Measurements from ENCODE around the gene GMCL2. TPM values are rescaled to one million over a fixed set of nuclear protein-coding genes. Genes with fewer than 3 reads are reported as not detected.

GMCL2 gene
- total and polyA plus RNA-seq, 8 donors = not detected

DNA sequence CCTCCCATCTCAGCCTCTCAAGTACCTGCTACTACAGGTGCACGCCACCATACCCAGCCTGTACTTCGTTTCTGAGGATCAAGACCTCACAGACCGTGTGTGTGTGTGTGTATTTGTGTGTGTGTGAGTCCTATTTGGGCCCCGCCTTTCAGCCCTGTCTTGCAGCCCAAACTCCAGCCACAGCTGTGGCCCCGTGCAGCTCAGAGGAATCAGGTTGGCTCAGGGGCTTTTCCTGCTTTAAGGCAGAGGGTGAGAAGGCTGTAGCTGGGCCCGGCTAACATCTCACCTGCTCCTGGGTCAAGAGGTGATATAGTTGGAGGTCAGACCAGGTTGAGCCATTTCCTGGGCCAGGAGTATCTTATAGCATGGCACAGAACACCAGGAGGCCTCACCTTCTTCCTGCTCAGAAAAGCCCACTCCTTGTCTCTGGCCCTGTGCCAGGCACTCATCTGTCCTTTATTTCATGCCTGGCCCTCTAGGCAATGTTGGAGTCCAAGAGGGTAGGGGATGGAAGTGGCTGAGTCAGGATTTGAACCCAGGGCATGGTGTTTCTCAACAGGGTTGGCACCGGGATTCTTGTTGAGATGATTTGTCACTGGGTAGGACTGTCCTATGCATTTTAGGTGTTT lies 47.1 kb upstream of the GMCL2 start:
- Histone ChIP-seq H3K27me3 (no peaks in the 10 kb centered on the region), H3K36me3 (no peaks in the 10 kb centered on the region), H3K4me3 (no peak overlapping the region), H3K9me3 (no peaks in the 10 kb centered on the region), H3K4me1 (peaks cover 0 to 36% (median 8%) of the 10 kb centered on the region in 3 donors), H3K27ac (no peak overlapping the region)
- 88% methylated on average over 7 of the region's 7 CpGs for WGBS, 2 donors
- intact Hi-C loops (cut with DNase I) = no loop called here
- TF ChIP-seq, protein P1, sequence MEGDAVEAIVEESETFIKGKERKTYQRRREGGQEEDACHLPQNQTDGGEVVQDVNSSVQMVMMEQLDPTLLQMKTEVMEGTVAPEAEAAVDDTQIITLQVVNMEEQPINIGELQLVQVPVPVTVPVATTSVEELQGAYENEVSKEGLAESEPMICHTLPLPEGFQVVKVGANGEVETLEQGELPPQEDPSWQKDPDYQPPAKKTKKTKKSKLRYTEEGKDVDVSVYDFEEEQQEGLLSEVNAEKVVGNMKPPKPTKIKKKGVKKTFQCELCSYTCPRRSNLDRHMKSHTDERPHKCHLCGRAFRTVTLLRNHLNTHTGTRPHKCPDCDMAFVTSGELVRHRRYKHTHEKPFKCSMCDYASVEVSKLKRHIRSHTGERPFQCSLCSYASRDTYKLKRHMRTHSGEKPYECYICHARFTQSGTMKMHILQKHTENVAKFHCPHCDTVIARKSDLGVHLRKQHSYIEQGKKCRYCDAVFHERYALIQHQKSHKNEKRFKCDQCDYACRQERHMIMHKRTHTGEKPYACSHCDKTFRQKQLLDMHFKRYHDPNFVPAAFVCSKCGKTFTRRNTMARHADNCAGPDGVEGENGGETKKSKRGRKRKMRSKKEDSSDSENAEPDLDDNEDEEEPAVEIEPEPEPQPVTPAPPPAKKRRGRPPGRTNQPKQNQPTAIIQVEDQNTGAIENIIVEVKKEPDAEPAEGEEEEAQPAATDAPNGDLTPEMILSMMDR (IDR thresholded peaks at IDR 0.05) = no peak
- ATAC-seq = no peak
- peak in 1 of 6 donors; percentile 24 for DNase-seq
- no peak for FAIRE-seq

DNA sequence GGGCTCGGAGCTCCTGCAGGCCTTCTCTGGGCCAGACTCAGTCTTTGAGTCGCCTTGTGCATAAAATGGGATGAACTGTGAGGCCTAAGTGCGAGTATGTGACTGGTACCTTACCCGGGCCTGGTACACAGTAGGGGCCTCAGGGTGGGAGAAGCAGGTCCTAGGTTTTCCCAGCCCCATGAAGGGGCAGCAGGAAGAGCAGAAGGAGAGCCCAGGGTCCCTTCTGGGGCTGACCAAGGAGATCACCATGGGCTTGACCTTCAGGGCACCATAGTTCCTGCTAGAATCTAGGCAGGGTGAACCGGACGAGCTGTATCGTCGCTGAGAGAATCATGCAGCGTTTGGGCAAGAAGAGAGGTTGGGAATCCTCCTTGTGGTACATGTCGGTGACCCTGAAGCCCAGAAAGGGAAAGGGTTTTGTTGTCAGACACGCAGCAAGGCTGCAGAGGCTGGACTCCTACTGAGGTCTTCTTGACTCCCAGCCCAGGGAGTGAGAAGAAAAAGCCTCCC lies 45.8 kb upstream of the GMCL2 start:
- H3K4me1 ChIP-seq = peaks cover 0 to 29% (median 8%) of the 10 kb centered on the region in 3 donors
- TF ChIP-seq, protein P1 (IDR thresholded peaks at IDR 0.05) = no peak

DNA sequence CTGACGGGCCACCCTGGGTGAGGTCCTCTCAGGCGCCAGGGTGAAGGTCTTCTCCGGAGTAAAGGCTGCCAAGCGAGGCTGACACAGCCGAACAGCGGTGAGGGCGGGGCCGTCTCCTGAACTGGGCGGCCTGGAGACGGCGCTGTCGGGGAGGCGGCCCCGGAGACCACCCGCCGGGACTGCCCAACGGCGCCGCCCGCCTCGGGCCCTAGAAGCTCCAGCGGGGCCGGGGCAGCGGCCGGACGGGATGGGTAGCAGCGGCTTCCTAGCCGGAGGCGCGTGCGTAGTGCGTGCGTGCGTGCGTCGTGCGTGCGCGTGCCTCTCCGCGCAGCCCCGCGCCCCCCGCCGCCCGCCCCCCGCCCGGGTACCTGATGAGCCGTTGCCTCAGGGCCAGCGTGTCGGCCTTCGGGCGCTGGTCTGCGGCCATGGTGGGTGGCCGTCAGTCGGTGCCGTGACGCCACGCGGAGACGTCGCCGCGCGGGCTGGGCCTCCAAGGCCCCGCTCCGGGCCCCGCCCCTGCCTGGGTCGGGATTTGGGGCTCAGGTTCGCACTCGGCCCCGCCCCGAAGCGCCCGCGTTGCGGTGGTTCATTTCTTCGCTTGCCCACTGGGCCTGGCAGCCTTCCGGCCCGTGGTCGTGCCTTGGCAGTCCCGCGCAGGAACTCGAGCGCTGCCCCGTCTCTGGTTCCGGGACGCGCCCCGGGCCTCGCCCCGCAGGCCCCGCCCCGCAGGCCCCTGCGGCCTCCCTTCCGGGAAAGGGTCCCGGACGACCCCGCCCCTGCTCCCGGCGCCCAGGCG lies 45.2 kb upstream of the GMCL2 start, which contains the start of gene PHYKPL:
TSS of gene PHYKPL (minus strand) at position 679 of the 796 bp plus-strand sequence. CDS start at position 427, 252 bp downstream.
- Histone ChIP-seq H3K27ac (peak within 1 kb of the TSS; percentile 83 to 92 (median 88)), H3K27me3 (no peaks in the 10 kb centered on the region), H3K9me3 (no peaks in the 10 kb centered on the region), H3K4me3 (peak within 1 kb of the TSS; percentile 87 to 92 (median 88)), H3K36me3 (no peaks in the 10 kb centered on the region), H3K4me1 (peaks cover 0 to 27% (median 8%) of the 10 kb centered on the region in 3 donors)
- no peak for FAIRE-seq
- peak; percentile 60 to 87 (median 80) for DNase-seq
- ATAC-seq = peak; percentile 67 to 84 (median 76)
- WGBS, 2 donors = 0 to 1% methylated on average over 61 to 102 of the region's 102 CpGs
- TF ChIP-seq, protein P1 (IDR thresholded peaks at IDR 0.05) = no peak
- intact Hi-C loops (cut with DNase I) = no loop called here

More for the DNA sequence above, 45.8 kb upstream of the GMCL2 start:
- Histone ChIP-seq H3K9me3 (no peaks in the 10 kb centered on the region), H3K27ac (peak overlapping the region; percentile 83 to 92 (median 88)), H3K36me3 (no peaks in the 10 kb centered on the region), H3K4me3 (peak overlapping the region; percentile 87 to 92 (median 88)), H3K27me3 (no peaks in the 10 kb centered on the region)
- WGBS, 2 donors = 75 to 78% methylated on average over 11 of the region's 11 CpGs
- DNase-seq (peak in 1 of 6 donors; percentile 26), ATAC-seq (no peak), FAIRE-seq (no peak)
- intact Hi-C loops (cut with DNase I) = no loop called here

DNA sequence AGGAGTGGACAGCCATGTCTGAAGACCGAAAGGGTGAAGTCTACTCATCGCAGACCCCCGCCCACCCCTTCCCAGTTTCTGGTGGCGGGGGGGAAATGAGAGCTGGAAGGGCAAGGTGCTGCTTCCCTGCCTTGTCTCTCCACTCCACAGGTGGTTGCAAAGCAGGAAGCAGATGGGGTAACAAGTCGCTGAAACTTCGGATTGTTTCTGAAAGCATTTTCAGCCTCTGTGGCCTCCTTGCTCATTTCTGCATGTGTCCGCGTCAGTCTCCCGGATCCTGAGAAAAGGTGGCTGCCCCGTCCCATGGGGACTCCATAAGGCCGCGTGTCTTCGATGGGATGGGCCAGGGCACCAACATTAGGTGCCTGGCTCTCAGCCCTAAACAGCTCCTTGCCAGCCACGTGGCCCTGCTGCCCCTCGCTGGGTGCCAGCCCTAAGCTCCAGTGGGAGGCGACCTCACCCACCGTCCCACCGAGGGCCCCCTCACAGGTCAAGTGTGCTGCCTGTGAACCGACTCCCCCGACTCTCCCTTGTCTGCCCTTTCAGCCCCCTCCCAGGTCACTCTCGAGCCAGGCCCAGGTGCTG lies 44.5 kb upstream of the GMCL2 start:
- intact Hi-C loops (cut with DNase I) = no loop called here

More for the DNA sequence above, 44.5 kb upstream of the GMCL2 start:
- peaks cover 0 to 20% (median 8%) of the 10 kb centered on the region in 3 donors for H3K4me1 ChIP-seq
- no peaks in the 10 kb centered on the region for H3K9me3 ChIP-seq
- TF ChIP-seq, protein P1 (IDR thresholded peaks at IDR 0.05) = no peak
- DNase-seq = no peak
- 14 to 21% methylated on average over 21 of the region's 21 CpGs for WGBS, 2 donors
- peak; percentile 3 to 5 (median 5) for ATAC-seq
- H3K27me3 ChIP-seq = no peaks in the 10 kb centered on the region
- H3K27ac ChIP-seq = peak overlapping the region; percentile 83 to 92 (median 88)
- H3K36me3 ChIP-seq = no peaks in the 10 kb centered on the region
- no peak for FAIRE-seq
- peak overlapping the region; percentile 87 to 92 (median 88) for H3K4me3 ChIP-seq
